Myocyte (in vitro differentiated cells): Measurements from ENCODE around the gene CREB3. TPM values are rescaled to one million over a fixed set of nuclear protein-coding genes. Genes with fewer than 3 reads are reported as not detected.

Source experiments
- DNase-seq: peaks from one replicate; pipeline ENCODE4 v3.0.0-alpha.2; 2012; ENCODE audit warnings: low read depth
- total RNA-seq: library from RNA; depleted of rRNA; stranded (reverse); fragments of >200 nt; gene quantifications from 2 replicates; pipeline ENCODE4 v1.2.3, GENCODE V29; 2014

The CREB3 gene
- total RNA-seq, 1 donor from 2014 or later, result 79.9 TPM

DNA sequence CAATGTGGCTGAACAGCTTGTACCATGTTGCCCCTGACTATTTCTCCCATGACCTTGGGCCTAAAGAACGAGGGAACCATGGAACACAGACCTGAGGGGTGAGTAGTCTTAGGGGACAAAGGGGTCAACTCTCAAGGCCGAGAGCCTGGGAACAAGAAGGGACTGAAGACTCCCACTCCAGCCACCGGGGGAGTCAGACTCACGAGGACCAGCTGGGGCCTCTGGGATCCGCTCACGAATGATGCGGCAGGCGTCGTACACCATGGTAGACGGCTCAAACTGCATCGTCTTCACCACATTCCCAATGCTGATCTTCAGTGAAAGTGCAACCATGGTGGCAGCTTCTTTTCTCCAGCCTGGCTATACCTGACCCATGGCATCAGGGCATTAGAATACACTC is 7.1 kb upstream of the CREB3 start:
- DNase-seq, result no peak

- peak; percentile 87 for DNase-seq
Measured at GRCh38 chr9:35726931-35727330, 5.5 kb upstream of the CREB3 start.

- no peak for DNase-seq
Measured at GRCh38 chr9:35727676-35728040, 4.8 kb upstream of the CREB3 start.

GRCh38 chr9:35728041-35728971 is 4.2 kb upstream of the CREB3 start:
- DNase-seq, result peak; percentile 94

DNA sequence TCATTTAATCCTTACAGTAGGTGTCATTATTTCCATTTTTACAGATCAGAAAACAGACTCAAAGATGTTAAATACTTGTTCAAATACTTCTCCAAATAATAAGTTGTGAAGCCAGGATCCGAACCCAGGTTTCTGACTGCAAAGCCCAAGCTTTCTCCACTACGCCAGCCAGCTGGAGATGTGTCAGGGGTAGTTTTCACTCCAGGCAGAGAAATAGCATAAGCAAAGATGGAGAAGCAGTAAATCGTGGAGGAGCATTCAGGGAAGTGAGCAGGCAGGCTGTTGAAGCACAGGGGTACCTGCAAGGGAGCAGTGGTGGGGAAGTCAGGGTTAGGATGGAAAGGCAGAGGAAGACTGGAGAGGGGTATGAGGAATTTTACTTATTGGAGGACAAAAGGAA is 3.4 kb upstream of the CREB3 start:
- no peak for DNase-seq

- peak; percentile 94 for DNase-seq
Measured at GRCh38 chr9:35729700-35730485, 2.6 kb upstream of the CREB3 start.

DNA sequence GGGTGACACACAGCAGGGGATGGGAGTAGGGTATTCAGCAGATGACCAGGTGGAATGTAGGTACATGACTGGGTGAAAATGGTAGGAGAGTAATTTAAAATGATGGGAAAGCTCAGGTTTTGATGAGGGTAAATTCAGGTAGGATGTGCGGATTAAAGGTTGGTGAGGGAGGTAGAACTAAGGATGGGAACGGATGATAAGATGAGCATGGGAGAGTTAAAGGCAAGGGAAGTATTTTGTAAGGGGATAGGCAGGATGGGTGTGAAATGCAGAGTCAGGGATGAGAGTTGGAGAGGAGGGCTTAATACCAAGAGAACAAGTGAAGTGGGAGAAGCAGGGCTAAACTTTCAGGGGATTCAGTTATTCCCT is 2.0 kb upstream of the CREB3 start:
- DNase-seq, result no peak

DNA sequence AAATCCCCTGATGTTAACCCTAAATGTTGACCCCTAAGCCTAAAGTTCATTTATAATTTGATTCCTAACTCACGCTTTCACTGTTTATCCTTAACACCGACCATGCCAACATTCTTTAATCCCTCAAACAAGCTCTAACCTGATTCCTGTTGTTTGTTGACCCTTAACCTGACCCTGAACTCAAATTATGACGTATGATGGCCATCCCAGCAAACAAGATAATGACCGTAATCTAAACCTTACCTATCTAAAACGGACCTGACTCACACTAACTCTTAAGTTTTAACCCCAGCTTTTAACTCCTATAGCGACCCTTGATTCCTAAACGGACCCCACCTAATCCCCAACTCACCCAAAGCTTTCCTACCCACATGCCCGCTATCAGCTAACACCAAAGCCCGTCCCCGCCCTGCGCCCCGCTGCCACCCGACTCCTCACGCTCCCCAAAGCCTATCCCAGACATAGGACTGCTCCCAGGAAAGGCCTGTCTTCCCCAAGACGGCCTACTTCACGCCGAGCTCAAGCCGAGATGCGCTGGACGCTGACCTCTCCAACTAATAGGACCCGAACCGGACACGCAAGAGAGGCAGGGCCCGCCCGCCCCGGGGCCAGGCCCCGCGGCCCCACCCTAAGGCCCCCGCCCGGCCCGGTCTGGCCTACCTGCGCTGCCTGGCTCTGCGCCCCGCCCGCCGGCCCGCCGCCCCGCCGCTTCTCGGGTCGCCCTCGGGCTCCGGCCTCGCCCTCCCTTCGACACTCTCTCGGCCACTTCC is 866 bp upstream of the CREB3 start:
- no peak for DNase-seq

GRCh38 chr9:35732800-35733541 is 505 bp downstream of the CREB3 start:
- DNase-seq, result peak; percentile 45

GRCh38 chr9:35734096-35734495 is 1.6 kb downstream of the CREB3 start:
- DNase-seq, result no peak

DNA sequence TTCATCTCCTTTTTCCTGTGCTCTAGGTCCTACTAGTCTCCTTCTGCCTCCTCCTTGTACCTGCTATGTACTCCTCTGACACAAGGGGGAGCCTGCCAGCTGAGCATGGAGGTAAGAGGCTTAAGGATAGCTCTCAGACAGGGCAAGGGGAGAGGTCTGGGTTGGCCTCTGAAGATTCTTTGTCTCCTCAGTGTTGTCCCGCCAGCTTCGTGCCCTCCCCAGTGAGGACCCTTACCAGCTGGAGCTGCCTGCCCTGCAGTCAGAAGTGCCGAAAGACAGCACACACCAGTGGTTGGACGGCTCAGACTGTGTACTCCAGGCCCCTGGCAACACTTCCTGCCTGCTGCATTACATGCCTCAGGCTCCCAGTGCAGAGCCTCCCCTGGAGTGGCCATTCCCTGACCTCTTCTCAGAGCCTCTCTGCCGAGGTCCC is 3.8 kb downstream of the CREB3 start:
- DNase-seq, result peak; percentile 76

- DNase-seq, result no peak
Measured at GRCh38 chr9:35737143-35737542, 4.7 kb downstream of the CREB3 start.

- peak; percentile 82 for DNase-seq
Measured at GRCh38 chr9:35738186-35738585, 5.7 kb downstream of the CREB3 start.

DNA sequence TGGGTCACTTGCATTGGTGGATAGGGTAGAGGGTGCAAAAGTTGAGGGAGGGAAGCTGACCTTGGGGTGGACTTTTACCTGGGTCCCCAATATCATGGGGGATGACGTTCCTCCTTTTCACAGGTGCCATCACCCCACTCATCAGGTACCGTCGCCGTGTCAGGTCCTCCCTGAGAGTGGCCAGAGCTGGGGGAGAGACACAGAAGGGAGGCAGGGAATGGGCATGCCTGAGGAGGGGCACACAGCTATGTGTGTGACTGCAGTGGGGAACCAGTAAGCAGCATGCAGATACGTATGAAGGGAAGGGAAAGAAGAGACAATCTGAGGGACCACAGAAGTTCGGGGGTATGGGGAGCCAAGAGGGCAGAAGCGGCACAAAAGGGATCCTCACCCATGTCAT is 6.5 kb downstream of the CREB3 start:
- DNase-seq, result no peak

DNA sequence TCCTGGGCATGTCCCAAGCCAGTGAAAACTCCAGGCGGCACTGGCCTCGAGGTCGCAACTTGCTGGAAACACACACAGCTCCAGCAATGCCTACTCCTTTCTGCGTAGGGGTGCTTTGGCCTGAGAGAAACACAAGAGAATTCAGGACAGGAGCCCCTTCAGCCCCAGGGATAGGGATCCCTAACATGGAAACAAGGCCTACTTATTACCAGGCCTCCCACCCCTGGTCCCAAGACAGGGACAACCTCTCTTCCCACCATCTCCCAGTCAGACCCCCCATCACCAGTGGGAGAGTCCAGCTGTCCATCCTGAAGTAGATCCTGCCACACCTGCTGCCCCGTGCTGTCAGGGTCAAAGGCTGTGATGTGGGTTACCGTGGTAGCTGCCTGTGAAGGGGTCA is 7.8 kb downstream of the CREB3 start:
- no peak for DNase-seq

GRCh38 chr9:35741740-35742139 is 9.3 kb downstream of the CREB3 start:
- peak; percentile 87 for DNase-seq

- DNase-seq, result no peak
Measured at GRCh38 chr9:35743452-35743851, 11.0 kb downstream of the CREB3 start.

GRCh38 chr9:35743880-35744518 is 11.5 kb downstream of the CREB3 start:
- no peak for DNase-seq

DNA sequence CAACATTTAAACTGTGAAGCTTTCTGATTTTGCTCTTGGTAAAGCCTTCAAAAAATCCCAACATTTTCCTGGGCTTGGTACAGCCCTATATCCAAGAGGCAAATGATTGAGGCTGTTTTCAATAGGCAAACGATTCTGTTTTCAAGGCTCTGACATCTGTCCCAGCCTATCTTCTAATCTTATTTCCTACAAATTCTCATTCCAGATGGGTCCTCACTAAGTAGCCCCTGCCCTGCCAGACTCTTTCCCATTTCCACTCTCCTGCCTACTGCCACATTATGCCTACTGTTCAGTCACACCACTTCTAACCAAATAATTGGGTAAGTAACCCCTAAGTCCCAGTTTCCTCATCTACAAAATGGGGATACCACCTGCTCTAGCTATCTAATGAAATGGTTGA is 13.1 kb downstream of the CREB3 start:
- DNase-seq, result no peak

DNA sequence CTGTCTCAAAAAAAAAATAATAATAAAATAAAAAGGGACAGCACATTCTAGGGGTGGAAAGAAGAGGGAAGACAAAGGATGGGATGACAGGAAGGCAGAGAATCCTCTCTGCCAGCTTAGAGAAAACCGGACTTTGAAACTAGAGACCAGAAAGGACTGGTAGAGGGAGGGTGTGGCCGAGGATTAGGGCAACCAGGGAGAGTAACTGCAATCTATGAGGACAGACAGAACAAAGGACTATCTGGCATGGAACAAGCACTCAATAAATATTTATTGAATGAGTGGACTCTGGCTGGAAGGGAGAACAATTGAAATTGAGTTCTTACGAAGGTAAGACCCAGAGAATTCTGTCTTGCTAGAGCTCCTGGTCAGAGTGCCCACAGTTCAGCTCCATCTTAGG is 14.1 kb downstream of the CREB3 start:
- DNase-seq, result peak; percentile 17
